ENCODE data around the gene TRAPPC1.
"Not testable (repeated sequence)": the region's sequence is repeated elsewhere in the genome, so short reads cannot be mapped to it uniquely, and the experiment has no call there.

TRAPPC1 gene

GRCh38 chr17:7969433-7969832 lies 37.7 kb upstream of the TRAPPC1 start:
- DNase-seq (ENCODE audit: low read depth, low spot score): no peak
- in situ Hi-C loops (cut with HindIII; ENCODE audit: low sequenced_read_pairs): no loop called here
- no peak overlapping the region for H3K4me3 ChIP-seq (ENCODE audit: low read depth, low read length)
- TF ChIP-seq CTCF (IDR thresholded peaks at IDR 0.05; ENCODE audit: low read depth, low read length): no peak

- in situ Hi-C loops (cut with HindIII; ENCODE audit: low sequenced_read_pairs): no loop called here
- no peak for DNase-seq (ENCODE audit: low read depth, low spot score)
- no peak for TF ChIP-seq CTCF (IDR thresholded peaks at IDR 0.05; ENCODE audit: low read depth, low read length)
- H3K4me3 ChIP-seq (ENCODE audit: low read depth, low read length): no peak overlapping the region
Measured at GRCh38 chr17:7967751-7968150, 36.0 kb upstream of the TRAPPC1 start.

- H3K4me3 ChIP-seq (ENCODE audit: low read depth, low read length): no peak overlapping the region
- in situ Hi-C loops (cut with HindIII; ENCODE audit: low sequenced_read_pairs): no loop called here
- no peak for TF ChIP-seq CTCF (IDR thresholded peaks at IDR 0.05; ENCODE audit: low read depth, low read length)
- DNase-seq (ENCODE audit: low read depth, low spot score): no peak
Measured at GRCh38 chr17:7961421-7961820, 29.7 kb upstream of the TRAPPC1 start.

- TF ChIP-seq CTCF (IDR thresholded peaks at IDR 0.05; ENCODE audit: low read depth, low read length): no peak
- in situ Hi-C loops (cut with HindIII; ENCODE audit: low sequenced_read_pairs): no loop called here
- no peak for DNase-seq (ENCODE audit: low read depth, low spot score)
- H3K4me3 ChIP-seq (ENCODE audit: low read depth, low read length): no peak overlapping the region
Measured at GRCh38 chr17:7959503-7960253, 27.9 kb upstream of the TRAPPC1 start.

- no peak for TF ChIP-seq CTCF (IDR thresholded peaks at IDR 0.05; ENCODE audit: low read depth, low read length)
- no peak overlapping the region for H3K4me3 ChIP-seq (ENCODE audit: low read depth, low read length)
- no peak for DNase-seq (ENCODE audit: low read depth, low spot score)
- in situ Hi-C loops (cut with HindIII; ENCODE audit: low sequenced_read_pairs): no loop called here
Measured at GRCh38 chr17:7956228-7956965, 24.7 kb upstream of the TRAPPC1 start.

GRCh38 chr17:7955414-7956227 lies 23.9 kb upstream of the TRAPPC1 start:
- DNase-seq (ENCODE audit: low read depth, low spot score): no peak
- in situ Hi-C loops (cut with HindIII; ENCODE audit: low sequenced_read_pairs): no loop called here
- no peak overlapping the region for H3K4me3 ChIP-seq (ENCODE audit: low read depth, low read length)
- TF ChIP-seq CTCF (IDR thresholded peaks at IDR 0.05; ENCODE audit: low read depth, low read length): no peak

GRCh38 chr17:7953266-7953665 lies 21.5 kb upstream of the TRAPPC1 start:
- H3K4me3 ChIP-seq (ENCODE audit: low read depth, low read length); in situ Hi-C loops (cut with HindIII; ENCODE audit: low sequenced_read_pairs); DNase-seq (ENCODE audit: low read depth, low spot score): not testable (repeated sequence)

All from astrocyte of the spinal cord (primary cell).